HG02981 (cell line): Measurements from ENCODE around the gene IDS.
"Not testable (repeated sequence)": the region's sequence is repeated elsewhere in the genome, so short reads cannot be mapped to it uniquely, and the experiment has no call there.

Experiments used
- ATAC-seq: cut with Tn5 transposase; IDR thresholded peaks from one replicate; pipeline ENCODE4 v1.9.1; 2021; ENCODE audit warnings: mild to moderate bottlenecking, moderate library complexity; ENCODE audit not compliant: unreplicated experiment

The IDS gene

DNA sequence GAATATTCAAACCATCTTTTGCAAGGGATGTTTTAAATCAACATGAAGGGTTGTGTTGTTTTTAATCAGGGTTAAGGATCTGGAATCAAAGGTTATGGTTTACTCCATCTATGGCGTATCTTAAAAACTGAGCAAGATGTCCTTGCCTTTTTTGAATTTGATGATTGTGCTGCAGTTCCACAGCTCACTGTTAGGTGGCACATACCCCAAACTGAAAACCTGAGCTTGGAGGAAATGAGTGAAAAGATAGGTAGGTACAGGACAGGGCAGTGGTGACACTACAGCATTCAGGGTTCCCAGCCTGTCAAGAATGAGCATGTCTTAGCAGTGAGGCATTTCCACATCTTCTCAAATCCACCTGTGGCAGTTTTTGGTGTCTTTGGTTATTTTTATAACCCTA is 22.6 kb upstream of the IDS start:
- ATAC-seq = no peak

DNA sequence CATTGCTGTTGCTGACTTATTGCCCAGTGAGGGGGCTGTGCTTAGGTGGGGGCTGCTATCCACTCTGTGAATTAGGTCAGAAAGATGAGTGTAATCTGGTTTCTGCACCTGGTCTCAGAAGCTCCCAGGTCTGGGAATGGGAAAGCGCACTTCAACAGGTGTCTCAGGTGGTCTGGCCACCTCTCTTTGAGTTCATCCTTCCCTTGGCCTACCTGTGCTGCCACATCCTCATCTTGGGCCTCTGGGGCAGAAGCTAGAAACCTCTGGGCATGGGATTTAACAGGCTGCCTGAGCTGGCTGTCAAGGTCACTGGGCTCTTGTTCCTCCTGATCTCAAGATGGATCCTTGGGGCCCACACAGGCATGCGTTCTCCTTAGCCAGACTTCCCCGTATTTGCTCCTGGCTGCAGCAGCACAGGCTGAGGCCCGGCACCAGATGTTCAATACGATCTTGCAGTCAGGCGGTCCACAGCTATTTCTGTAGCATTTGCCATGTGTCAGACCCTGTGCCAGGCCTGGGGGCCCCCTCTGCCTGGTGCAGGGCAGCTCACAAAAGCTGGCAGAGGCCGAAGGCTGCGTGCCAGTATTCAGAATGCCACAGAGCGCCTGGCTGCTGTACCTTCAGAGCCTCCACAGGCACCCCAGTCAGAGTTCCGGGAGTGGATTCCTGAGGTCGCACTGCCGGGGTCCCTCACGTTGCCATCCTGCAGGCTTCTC is 21.4 kb upstream of the IDS start:
- not testable (repeated sequence) for ATAC-seq

DNA sequence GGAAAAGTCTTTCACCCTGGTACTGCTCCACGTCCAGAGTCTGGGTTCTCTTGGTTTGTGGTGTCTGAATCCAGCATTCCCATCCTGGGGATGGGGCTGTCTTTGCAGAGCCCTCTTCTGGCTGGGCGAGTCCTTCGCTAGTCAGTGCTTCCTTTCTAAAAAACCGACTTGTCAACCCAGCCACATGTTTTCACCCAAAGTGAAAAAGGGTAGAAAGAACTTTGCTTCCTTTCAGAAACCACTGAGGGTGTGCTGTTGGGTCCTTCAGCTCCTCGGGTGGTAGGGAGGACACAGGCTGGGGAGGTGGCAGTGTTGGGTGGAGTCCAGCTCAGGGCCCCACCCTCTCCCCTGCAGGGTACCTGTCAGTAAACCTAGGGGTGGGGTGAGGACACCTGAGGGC is 20.8 kb upstream of the IDS start:
- ATAC-seq = peak; percentile 30

DNA sequence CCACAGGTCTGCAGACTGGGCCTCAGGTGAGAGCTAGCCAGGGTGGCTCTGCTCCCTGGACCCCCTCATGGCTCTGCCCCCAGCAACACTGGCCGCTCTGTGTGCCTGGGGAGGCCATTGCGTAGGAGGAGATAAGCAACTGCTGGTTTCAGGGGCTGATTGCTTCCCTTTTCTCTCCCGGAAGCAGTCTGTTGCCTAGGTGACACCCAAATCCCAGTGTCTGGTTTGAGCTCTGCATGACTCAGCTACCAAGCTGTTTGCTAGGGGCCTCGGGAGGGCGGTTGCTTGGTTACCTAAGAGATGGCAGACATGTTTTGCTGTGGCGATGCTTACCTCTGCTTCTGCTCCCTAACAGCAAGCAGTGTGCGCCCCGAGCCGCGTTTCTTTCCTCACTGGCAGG is 20.3 kb upstream of the IDS start:
- ATAC-seq = peak; percentile 93

DNA sequence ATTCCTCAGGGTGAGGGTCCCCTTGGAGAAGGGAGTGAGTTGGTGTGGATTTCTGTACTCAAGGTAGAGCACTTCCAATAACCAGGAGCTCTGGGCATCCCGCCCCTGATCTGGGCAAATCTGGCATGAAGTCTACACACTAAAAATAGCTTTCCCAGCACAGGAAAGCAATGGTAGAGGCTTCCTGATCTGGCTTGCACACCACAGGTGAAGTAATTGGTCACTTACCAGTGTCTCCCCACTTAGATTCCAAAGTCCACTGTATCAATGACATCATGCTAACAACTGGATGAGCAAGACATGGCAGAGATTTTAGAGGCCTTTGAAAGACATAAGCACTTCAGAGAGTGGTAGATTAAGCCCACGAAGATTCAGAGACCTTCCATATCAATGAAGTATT is 17.8 kb upstream of the IDS start:
- no peak for ATAC-seq

DNA sequence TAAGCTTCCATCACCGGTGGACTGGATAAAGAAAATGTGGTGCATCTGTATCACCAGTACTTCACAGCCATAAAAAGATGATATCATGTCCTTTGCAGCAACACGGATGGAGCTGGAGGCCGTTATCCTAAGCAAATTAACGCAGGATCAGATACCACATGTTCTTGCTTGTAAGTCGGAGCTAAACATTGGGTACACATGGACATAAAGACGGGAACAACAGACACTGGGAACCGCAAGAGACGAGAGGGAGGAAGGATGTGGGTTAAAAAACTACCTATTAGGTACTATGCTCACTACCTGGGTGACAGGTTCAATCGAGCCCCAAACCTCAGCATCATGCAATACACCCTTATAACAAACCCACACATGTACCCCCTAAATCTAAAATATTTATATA is 16.3 kb upstream of the IDS start:
- no peak for ATAC-seq

DNA sequence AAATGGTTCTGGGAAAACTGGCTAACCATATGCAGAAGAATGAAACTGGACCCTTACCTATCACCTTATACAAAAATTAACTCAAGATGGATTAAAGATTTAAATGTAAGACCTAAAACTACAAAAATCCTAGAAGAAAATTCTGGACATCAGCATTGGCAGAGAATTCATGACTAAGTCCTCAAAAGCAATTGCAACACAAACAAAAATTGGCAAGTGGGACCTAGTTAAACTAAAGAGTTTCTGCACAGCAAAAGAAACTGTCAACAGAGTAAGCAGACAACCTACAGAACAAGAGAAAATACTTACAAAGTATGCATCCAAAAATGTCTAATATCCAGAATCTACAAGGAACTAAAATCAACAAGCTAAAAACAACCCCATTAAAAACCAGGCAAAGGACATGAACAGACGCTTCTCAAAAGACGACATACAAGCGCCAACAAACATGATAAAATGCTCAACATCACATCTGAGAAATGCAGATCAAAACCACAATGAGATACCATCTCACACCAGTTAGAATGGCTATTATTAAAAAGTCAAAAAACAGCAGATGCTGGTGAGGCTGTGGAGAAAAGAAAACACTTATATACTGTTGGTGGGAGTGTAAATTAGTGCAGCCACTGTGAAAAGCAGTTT is 15.7 kb upstream of the IDS start:
- not testable (repeated sequence) for ATAC-seq

DNA sequence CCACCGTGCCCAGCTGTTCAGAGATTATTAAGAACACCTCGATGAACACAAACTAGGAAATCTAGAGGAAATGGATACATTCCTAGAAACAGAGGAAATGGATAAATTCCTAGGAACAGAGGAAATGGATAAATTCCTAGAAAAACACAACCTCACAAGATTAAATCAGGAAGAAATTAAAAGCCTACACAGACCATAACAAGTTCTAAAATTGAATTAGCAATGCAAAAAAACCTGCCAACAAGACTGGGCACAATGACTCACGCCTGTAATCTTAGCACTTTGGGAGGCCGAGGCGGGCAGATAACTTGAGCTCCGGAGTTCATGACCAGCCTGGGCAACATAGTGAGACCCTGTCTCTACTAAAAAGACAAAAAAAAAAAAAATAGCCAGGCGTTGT is 13.1 kb upstream of the IDS start:
- no peak for ATAC-seq

DNA sequence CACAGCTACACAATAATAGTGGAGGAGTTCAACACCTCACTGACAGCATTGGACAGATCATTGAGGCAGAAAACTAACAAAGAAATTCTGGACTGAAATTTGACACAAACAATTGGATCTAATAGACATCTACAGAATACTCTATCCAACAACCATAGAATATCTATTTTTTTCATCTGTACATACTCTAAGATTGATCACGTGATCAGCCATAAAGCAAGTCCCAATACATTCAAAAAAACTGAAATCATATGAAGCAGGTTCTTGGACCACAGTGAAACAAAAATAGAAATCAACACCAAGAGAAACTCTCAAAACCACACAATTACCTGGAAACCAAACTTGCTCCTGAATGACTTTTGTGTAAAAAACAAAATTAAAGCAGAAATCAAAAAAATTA is 12.2 kb upstream of the IDS start:
- ATAC-seq = no peak

DNA sequence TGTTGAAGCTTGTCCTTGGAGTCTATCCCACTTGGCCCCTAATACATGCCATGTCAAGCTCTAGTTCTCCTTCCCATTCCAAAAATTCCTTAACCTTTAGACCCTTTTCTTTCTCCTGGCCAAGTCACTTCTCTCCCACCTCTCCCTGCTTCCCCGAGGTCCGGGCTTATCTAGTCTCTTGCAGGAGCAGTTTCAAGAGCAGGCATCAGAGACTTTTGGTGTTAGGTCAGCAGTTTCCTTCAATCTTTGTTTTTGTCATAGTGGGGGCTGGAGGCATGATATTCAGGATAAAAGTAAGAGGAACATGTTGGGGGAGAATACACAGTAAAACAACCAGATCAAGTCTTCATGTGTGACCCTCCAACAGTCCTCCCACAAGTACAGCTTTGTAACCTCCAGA is 11.5 kb upstream of the IDS start:
- no peak for ATAC-seq

DNA sequence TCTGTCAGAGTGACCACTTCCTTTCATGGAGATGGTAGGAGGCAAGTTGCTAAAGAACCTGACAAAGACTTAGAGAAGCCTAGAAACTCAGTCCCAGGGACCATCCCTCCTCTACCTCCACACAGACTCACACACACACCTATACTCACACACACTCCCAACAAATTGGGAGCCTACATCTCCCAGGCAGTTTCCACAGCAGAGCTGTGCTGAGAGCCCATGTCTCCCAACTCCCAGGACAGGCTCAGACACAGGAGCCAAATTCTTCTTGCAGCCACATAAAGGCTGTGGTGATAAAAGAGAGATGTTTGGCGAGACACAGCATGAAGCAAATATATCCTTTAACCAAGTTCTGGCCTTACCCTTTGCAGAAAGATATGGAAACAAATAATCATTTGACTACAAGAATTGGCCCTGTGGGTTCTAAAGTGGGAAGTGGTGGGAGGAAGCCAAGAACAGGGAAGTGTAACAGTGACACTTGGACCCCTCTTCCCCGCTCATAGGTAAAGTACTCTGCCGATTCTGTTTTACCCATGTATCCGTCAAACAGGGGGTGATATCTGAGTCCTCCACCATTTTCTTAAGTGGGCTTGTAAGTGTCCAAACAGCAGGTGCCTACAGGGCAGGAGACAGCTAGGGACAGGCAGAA is 11.0 kb upstream of the IDS start:
- no peak for ATAC-seq

DNA sequence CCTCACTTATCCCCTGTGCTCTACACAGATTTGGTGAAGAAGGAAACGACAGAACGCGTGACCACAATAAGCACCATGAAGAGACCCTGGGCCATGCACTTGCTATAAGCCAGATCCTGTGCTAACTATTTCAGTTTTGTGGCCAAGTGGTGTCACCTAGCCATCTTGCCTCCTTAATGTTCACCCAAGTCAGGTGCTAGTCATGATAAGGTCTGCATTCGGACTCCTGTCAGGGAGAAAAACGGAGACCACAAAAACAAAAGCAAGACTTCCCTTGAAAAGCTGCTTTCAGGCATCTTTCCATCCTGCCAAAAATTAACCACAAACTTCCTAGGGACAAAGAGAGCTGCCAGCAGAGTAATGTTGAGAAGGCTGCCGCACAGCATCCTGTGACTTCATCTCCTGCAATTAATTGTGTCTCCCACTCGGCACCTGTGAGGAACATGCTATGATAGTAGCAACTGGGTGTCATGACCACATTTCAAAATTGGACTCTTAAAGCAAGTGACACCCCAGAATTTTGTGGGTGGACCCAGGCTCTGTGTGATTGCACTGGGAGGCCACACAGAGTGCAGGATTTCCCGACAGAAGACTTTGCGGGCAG is 8.8 kb upstream of the IDS start:
- ATAC-seq = no peak

DNA sequence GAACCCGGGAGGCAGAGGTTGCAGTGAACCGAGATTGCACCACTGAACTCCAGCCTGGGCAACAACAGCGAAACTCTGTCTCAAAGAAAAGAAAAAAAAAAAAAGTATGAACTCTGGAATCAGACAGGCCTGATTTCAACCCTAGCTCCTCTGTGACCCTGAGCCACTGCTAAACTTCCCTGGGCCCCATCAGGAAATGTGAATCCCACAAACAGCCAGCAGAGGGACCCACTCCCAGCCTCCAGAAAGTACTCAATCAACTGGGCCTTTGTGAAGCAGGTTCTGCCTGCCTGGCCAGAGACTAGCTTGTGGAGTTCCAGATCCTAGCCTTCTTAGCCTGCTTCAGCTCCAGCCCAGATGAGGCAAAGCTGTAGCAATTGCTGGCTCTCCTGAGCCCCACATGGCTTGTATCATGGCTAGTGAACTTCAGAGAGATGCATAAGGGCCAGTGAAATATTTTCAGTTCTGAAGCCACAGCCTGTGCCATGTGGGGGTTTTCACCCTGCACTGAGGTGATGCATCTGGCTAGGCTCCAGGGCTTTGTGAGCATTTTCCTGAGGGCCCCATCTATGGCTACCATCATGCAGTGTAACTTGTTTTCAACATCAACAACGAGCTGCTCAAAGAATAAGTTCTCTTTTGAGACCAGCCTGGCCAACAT is 7.2 kb upstream of the IDS start:
- peak; percentile 78 for ATAC-seq

DNA sequence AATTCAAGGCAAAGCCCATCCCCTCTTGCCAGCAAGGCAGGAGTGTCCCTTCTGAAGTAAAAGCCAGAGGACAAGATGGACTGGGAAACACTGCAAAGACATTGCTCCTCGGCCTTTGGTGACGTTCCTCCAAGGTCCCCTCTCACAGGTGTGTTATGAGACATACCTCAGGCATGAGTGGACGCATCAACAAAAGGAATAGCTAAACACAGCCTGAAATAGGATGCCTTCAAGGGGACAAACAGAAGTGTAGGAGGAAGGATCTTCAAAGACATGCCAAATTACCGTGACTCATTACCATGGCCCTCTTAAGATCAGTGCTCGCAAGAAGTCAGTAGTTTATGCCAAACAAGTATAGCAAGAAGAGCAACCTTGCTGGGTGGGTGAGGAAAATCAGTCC is 6.0 kb upstream of the IDS start:
- ATAC-seq = no peak

DNA sequence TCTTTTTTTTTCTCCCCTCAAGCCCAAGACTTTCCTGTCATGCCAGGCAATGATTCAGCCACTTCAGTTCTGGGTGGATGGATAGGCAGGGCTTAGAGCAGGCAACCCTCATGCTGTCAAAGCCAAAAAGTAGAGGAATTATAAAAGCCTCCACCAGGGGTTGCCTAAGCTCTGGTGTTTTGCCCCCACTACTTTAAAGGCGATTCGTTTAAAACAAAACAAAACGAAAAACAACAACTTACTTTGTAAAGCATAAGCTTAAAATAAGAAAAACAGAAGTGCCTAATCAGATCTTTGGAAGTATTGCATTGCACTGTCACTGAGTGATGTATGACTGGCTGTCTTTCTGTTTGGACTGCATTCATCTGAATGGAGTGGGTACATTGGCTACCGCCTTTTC is 5.3 kb upstream of the IDS start:
- ATAC-seq = peak; percentile 40

DNA sequence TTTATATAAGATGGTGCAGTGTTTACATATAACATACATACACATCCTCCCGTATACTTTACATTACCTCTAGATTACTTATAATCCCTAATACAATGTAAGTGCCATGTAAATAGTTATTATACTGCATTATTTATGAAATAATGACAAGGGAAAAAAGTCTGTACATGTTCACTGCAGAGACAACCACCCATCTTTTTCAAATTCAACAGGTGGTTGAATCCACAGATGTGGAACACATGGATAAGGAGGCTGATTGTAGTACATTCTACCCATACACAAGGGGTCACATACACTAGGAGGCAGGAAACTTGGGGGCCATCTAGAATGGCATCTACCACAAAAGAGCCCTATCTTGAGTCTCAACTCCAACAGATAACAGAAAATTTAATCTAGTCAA is 3.4 kb upstream of the IDS start:
- ATAC-seq = no peak

DNA sequence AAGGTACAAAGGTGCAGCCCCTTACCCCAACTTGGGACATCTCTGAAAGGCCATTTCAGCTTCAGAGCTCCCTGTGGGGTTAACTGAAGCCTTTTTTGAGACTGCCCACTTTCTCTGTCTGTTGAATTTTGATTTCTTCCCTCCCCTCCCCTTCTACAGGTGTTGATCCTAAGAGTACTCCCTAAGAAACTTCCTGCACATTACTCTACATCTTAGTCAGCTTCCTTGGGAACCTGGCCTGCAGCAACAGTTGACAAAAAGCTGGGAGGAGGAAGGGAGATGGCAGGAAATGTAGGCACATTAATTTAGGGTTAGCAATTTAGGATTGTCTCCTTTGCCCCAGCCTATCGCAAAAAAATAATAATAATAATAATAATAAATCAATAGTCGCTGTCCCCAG is 1.2 kb upstream of the IDS start:
- no peak for ATAC-seq

DNA sequence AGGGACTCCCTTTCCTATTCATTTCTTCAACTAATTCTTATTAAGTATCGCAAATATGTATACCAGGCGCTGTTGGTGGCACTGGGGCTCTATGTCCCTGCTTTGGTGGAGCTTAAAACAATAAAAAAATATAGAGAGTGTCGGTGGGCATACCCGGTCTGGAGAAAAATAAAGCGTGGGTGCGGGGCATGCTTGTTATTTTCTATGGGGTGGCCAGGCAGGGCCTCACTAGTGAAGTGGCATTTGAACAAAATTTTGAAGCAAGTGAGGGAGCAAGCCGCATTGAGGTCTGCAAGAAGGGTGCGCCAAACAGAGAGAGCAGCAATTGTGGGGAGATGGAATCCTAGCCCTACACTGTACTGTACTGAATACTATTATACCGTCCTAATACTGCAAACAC is 565 bp upstream of the IDS start:
- ATAC-seq = no peak

DNA sequence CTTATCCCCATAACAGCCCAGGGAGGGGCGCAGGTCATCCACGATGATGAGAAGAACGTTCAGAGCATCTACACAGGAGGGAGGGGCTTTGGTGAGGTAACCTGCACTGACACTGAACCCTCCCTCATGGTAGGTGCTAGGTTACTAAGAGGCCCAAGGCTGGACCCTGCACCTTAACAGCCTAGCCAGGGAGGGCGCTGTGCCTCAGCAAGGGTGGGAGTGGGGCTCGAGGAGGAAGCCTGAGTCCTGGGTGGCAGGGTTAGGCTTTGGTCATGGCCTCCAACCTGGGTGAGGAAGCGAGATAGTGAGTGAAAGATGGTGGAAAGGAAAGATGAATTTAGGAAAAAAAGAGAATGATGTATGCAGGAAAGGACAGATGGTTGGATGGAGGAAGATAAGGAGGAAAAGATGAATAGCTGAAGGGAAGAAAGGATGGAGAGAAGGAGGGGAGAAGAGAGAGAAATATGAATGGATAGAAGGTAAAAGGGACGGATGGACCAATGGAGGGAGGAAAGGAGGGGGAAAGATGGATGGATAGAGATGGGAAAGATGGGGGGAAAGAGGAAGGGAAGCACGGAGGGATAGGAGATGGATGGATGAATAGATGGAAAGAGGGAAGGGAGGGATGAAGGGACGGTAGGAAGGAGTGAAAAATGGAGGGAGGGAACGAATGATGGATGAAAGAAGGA is 736 bp downstream of the IDS start:
- peak; percentile 45 for ATAC-seq

DNA sequence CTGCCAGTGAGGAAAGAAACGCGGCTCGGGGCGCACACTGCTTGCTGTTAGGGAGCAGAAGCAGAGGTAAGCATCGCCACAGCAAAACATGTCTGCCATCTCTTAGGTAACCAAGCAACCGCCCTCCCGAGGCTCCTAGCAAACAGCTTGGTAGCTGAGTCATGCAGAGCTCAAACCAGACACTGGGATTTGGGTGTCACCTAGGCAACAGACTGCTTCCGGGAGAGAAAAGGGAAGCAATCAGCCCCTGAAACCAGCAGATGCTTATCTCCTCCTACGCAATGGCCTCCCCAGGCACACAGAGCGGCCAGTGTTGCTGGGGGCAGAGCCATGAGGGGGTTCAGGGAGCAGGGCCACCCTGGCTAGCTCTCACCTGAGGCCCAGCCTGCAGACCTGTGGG is 1.7 kb downstream of the IDS start:
- peak; percentile 58 for ATAC-seq

DNA sequence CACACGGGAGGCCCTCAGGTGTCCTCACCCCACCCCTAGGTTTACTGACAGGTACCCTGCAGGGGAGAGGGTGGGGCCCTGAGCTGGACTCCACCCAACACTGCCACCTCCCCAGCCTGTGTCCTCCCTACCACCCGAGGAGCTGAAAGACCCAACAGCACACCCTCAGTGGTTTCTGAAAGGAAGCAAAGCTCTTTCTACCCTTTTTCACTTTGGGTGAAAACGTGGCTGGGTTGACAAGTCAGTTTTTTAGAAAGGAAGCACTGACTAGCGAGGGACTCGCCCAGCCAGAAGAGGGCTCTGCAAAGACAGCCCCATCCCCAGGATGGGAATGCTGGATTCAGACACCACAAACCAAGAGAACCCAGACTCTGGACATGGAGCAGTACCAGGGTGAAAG is 2.2 kb downstream of the IDS start:
- ATAC-seq = not testable (repeated sequence)
